ENCODE data around the gene ANKEF1. TPM values are rescaled to one million over a fixed set of nuclear protein-coding genes. Genes with fewer than 3 reads are reported as not detected.

Gene ANKEF1
- total and polyA plus RNA-seq, 8 donors: 1.7 to 10.0 (median 6.6) TPM

GRCh38 chr20:10002866-10003265 lies 31.9 kb upstream of the ANKEF1 start:
- 38 to 46% methylated on average over 1 of the region's 1 CpG for WGBS, 2 donors
- intact Hi-C loops (cut with DNase I): no loop called here
- no peaks in the 10 kb centered on the region for H3K9me3 ChIP-seq
- DNase-seq (no peak), FAIRE-seq (no peak), ATAC-seq (no peak)
- H3K4me1 ChIP-seq: peaks cover 16 to 25% (median 21%) of the 10 kb centered on the region in 3 donors
- no peaks in the 10 kb centered on the region for H3K27me3 ChIP-seq
- no peak overlapping the region for H3K27ac ChIP-seq
- H3K36me3 ChIP-seq: no peaks in the 10 kb centered on the region
- no peak for TF ChIP-seq CTCF (IDR thresholded peaks at IDR 0.05)
- H3K4me3 ChIP-seq: no peak overlapping the region

GRCh38 chr20:10004900-10005299 lies 29.9 kb upstream of the ANKEF1 start:
- peaks cover 16 to 25% (median 25%) of the 10 kb centered on the region in 3 donors for H3K4me1 ChIP-seq
- H3K36me3 ChIP-seq: no peaks in the 10 kb centered on the region
- no peak overlapping the region for H3K4me3 ChIP-seq
- H3K27me3 ChIP-seq: no peaks in the 10 kb centered on the region
- no peaks in the 10 kb centered on the region for H3K9me3 ChIP-seq
- TF ChIP-seq CTCF (IDR thresholded peaks at IDR 0.05): no peak
- peak in 1 of 6 donors; percentile 33 for DNase-seq
- no peak for FAIRE-seq
- 62 to 72% methylated on average over 2 of the region's 2 CpGs for WGBS, 2 donors
- intact Hi-C loops (cut with DNase I): no loop called here
- peak overlapping the region in 1 of 4 donors; percentile 39 for H3K27ac ChIP-seq
- peak in 3 of 4 donors; percentile 33 to 55 (median 35) for ATAC-seq

- 28 to 35% methylated on average over 1 of the region's 1 CpG for WGBS, 2 donors
- peak in 3 of 6 donors; percentile 30 to 76 (median 55) for DNase-seq
- peak; percentile 88 to 98 (median 94) for ATAC-seq
Measured at GRCh38 chr20:10005885-10006284, 28.9 kb upstream of the ANKEF1 start.

GRCh38 chr20:10006447-10007090 lies 28.2 kb upstream of the ANKEF1 start:
- TF ChIP-seq CTCF (IDR thresholded peaks at IDR 0.05): no peak
- Histone ChIP-seq H3K4me1 (peaks cover 16 to 25% (median 25%) of the 10 kb centered on the region in 3 donors), H3K27me3 (no peaks in the 10 kb centered on the region), H3K4me3 (no peak overlapping the region), H3K27ac (peak overlapping the region in 2 of 4 donors; percentile 29 to 34), H3K36me3 (no peaks in the 10 kb centered on the region), H3K9me3 (no peaks in the 10 kb centered on the region)
- intact Hi-C loops (cut with DNase I): no loop called here
- WGBS, 2 donors: 82 to 85% methylated on average over 4 of the region's 4 CpGs
- FAIRE-seq (no peak), ATAC-seq (no peak), DNase-seq (no peak)

More at GRCh38 chr20:10005885-10006284, 28.9 kb upstream of the ANKEF1 start:
- H3K36me3 ChIP-seq: no peaks in the 10 kb centered on the region
- peak overlapping the region in 2 of 4 donors; percentile 34 to 39 for H3K27ac ChIP-seq
- intact Hi-C loops (cut with DNase I): no loop called here
- TF ChIP-seq CTCF (IDR thresholded peaks at IDR 0.05): no peak
- H3K27me3 ChIP-seq: no peaks in the 10 kb centered on the region
- no peaks in the 10 kb centered on the region for H3K9me3 ChIP-seq
- FAIRE-seq: no peak
- peaks cover 16 to 25% (median 25%) of the 10 kb centered on the region in 3 donors for H3K4me1 ChIP-seq
- H3K4me3 ChIP-seq: no peak overlapping the region

- 44 to 56% methylated on average over 2 of the region's 2 CpGs for WGBS, 2 donors
- FAIRE-seq: no peak
Measured at GRCh38 chr20:10007158-10007557, 27.6 kb upstream of the ANKEF1 start.

More at GRCh38 chr20:10007158-10007557, 27.6 kb upstream of the ANKEF1 start:
- H3K36me3 ChIP-seq: no peaks in the 10 kb centered on the region
- intact Hi-C loops (cut with DNase I): no loop called here
- no peak for TF ChIP-seq CTCF (IDR thresholded peaks at IDR 0.05)
- H3K4me3 ChIP-seq: no peak overlapping the region
- no peak for DNase-seq
- no peak overlapping the region for H3K27ac ChIP-seq
- no peaks in the 10 kb centered on the region for H3K27me3 ChIP-seq
- peaks cover 16 to 25% (median 25%) of the 10 kb centered on the region in 3 donors for H3K4me1 ChIP-seq
- H3K9me3 ChIP-seq: no peaks in the 10 kb centered on the region
- no peak for ATAC-seq

Measured in pancreas (tissue), 10 donors.